H1 (cell line): ENCODE data around the gene CNOT8. TPM values are rescaled to one million over a fixed set of nuclear protein-coding genes. Genes with fewer than 3 reads are reported as not detected.

Experiments
- ATF2 ChIP-seq: IDR thresholded peaks from 2 replicates; pipeline ENCODE4 v1.6.1; 2012; ENCODE audit warnings: low read length, inconsistent platforms
- BACH1 ChIP-seq: IDR thresholded peaks from 2 replicates; pipeline ENCODE4 v1.6.1; 2012; ENCODE audit warnings: low read length, improper control_type of control experiment
- CREB1 ChIP-seq: IDR thresholded peaks from 2 replicates; pipeline ENCODE4 v1.6.1; 2012; ENCODE audit warnings: inconsistent platforms
- EZH2 ChIP-seq: fragments of 200-600 bp; sonication (generic); IDR thresholded peaks from 2 replicates; pipeline ENCODE4 v1.7.1; 2012; ENCODE audit warnings: low read depth, mild to moderate bottlenecking, moderate library complexity, low read length, inconsistent platforms; ENCODE audit not compliant: severe bottlenecking
- HDAC2 ChIP-seq, 2 experiments: fragments of 300-600 bp in 1 of 2; sonication (generic) in 1 of 2; IDR thresholded peaks; 2 replicates each; pipeline ENCODE4 v1.6.1; 2011 to 2012; ENCODE audit warnings: low read depth in 2 of 2, low read length in 2 of 2, mild to moderate bottlenecking in 2 of 2, moderate library complexity in 2 of 2, borderline replicate concordance in 1 of 2, inconsistent platforms in 1 of 2
- RBBP5 ChIP-seq: IDR thresholded peaks from 2 replicates; pipeline ENCODE4 v1.7.1; 2012; ENCODE audit warnings: low read depth, mild to moderate bottlenecking, inconsistent platforms, low read length, moderate library complexity, borderline replicate concordance
- polyA plus RNA-seq, 7 experiments: library from polyadenylated mRNA; depleted of rRNA in 3 of 7; stranded (reverse) in 5 of 7; unstranded in 2 of 7; fragments of >200 nt in 5 of 7; fragments of 200-250 nt in 2 of 7; gene quantifications; 1 replicate in 5 of 7; 2 replicates in 1 of 7; 4 replicates in 1 of 7; pipeline versions ENCODE4 v1.2.1 to v1.2.3, GENCODE V29; 2011 to 2013; ENCODE audit warnings: missing spikeins in 2 of 7, mixed read lengths in 2 of 7
- total RNA-seq: library from RNA; stranded (reverse); fragmentation: NEBNext Ultra II Directional; extraction: Animal tissue kit (Norgen Biotek cat#: 25700); gene quantifications from 2 replicates; pipeline ENCODE4 v1.2.1, GENCODE V29; 2021

Gene CNOT8
- total and polyA plus RNA-seq, 2 of the 8 experiments (the other 6 are each of a cell fraction or from before 2014, with no cell fraction given): 36.4 to 62.9 TPM

GRCh38 chr5:154840435-154841272 lies 17.8 kb upstream of the CNOT8 start (continued):
- TF ChIP-seq ATF2 (no peak), RBBP5 (no peak), BACH1 (no peak), EZH2 (no peak), CREB1 (no peak), HDAC2 (IDR thresholded peaks at IDR 0.05; ENCODE audit: borderline replicate concordance in 1 of 2, low read depth in 2 of 2, low read length in 2 of 2) (no peak)
